ENCODE results near the gene DTNB.
A peak's percentile ranks its signal among the peaks of the same experiment; 100 is the strongest.

DTNB gene

DNA sequence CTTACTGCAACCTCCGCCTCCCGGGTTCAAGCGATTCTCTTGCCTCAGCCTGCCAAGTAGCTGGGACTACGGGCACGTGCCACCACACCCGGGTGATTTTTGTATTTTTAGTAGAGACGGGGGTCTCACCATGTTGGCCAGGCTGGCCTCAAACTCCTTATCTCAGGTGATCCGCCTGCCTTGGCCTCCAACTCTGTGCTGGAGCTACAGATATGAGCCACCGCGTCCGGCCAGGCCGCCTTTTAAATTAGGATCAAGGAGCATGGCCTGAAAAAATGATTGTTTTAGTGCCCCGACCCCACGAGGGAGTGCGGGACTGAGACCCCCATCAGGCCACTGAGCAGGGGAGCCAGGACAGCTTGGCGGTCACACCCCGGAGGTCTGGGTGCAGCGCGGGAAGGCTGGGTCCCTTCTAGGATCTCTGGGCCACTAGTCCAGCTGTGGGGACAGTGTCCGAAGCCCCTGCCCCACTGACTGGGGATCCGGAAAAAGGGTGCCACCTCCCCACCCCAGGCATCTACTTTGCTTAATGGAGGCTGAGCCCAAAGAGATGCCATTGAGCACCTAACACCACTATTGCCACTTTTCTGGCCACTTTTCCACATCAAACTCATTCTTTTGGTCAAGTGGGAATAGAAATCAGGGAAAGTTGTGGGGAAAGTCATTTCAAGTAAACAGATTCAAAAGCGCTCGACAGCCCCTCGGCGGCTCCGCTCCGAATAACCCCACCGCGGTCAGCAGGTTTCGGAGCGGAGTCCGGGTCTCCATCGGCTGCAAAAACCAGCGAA lies 311.9 kb downstream of the DTNB start:
- POLR2A ChIA-PET, result interaction anchor here (0.7 kb wide), 1 partner anchor 9 kb away, joined by 6 read pairs; no protein-coding TSS in a partner anchor
- no peaks in the 10 kb centered on the region for H3K4me1 ChIP-seq (ENCODE audit: control insufficient read depth, insufficient read depth, low read length)
- CTCF ChIA-PET, result interaction anchor here (0.6 to 2.7 kb wide), 34 partner anchors 9 to 810 kb away, joined by 3 to 41 read pairs (median 3); partner anchors contain the start of gene DNMT3A
- no peaks in the 10 kb centered on the region for H3K36me3 ChIP-seq (ENCODE audit: control insufficient read depth in 2 of 2, insufficient read depth in 1 of 2, low read length in 2 of 2)
- no peaks in the 10 kb centered on the region for H3K9me3 ChIP-seq (ENCODE audit: control insufficient read depth, insufficient read depth, low read depth, low read length)
- TF ChIP-seq PRDM1 (tag by site-specific recombination; IDR thresholded peaks at IDR 0.05) (peak; percentile 89), ZNF133 (tag by site-specific recombination; IDR thresholded peaks at IDR 0.05) (no peak)
- no peak overlapping the region for H3K4me3 ChIP-seq (ENCODE audit: low read depth, low read length)
- no peak overlapping the region for H3K27ac ChIP-seq (ENCODE audit: extremely low read depth, low read depth, low read length)

DNA sequence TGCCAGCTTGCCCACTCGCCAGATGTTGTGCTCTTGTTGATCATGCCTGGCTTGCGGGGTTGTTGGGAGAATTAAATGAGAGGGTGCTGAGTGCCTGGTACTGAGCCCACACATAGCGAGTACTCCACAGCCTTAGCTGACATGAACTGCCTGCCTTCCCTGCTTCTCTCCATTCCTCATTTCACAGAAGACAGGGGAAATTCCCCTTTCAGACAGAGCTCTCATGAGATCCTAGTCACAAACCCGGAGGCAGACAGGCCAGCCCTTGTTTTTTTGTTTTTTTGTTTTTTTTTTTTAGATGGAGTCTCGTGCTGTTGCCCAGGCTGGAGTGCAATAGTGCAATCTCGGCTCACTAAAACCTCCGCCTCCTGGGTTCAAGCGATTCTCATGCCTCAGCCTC lies 314.5 kb downstream of the DTNB start:
- no peaks in the 10 kb centered on the region for H3K9me3 ChIP-seq (ENCODE audit: control insufficient read depth, insufficient read depth, low read depth, low read length)
- TF ChIP-seq RBAK (tag by site-specific recombination; IDR thresholded peaks at IDR 0.05) (no peak), MEIS1 (CRISPR knock-in tag; IDR thresholded peaks at IDR 0.05; ENCODE audit: borderline replicate concordance) (no peak), ZNF777 (tag by site-specific recombination; IDR thresholded peaks at IDR 0.05; ENCODE audit: borderline replicate concordance) (no peak), ZNF266 (tag by site-specific recombination; IDR thresholded peaks at IDR 0.05; ENCODE audit: low read depth) (no peak), ZIC2 (tag by site-specific recombination; IDR thresholded peaks at IDR 0.05) (no peak), ZSCAN16 (tag by site-specific recombination; IDR thresholded peaks at IDR 0.05) (no peak), ZNF660 (tag by site-specific recombination; IDR thresholded peaks at IDR 0.05) (no peak), SETDB1 (IDR thresholded peaks at IDR 0.05; ENCODE audit: insufficient read length, low read length) (no peak), ZNF138 (tag by site-specific recombination; IDR thresholded peaks at IDR 0.05; ENCODE audit: borderline replicate concordance) (no peak)
- TF ChIP-seq, protein P1, sequence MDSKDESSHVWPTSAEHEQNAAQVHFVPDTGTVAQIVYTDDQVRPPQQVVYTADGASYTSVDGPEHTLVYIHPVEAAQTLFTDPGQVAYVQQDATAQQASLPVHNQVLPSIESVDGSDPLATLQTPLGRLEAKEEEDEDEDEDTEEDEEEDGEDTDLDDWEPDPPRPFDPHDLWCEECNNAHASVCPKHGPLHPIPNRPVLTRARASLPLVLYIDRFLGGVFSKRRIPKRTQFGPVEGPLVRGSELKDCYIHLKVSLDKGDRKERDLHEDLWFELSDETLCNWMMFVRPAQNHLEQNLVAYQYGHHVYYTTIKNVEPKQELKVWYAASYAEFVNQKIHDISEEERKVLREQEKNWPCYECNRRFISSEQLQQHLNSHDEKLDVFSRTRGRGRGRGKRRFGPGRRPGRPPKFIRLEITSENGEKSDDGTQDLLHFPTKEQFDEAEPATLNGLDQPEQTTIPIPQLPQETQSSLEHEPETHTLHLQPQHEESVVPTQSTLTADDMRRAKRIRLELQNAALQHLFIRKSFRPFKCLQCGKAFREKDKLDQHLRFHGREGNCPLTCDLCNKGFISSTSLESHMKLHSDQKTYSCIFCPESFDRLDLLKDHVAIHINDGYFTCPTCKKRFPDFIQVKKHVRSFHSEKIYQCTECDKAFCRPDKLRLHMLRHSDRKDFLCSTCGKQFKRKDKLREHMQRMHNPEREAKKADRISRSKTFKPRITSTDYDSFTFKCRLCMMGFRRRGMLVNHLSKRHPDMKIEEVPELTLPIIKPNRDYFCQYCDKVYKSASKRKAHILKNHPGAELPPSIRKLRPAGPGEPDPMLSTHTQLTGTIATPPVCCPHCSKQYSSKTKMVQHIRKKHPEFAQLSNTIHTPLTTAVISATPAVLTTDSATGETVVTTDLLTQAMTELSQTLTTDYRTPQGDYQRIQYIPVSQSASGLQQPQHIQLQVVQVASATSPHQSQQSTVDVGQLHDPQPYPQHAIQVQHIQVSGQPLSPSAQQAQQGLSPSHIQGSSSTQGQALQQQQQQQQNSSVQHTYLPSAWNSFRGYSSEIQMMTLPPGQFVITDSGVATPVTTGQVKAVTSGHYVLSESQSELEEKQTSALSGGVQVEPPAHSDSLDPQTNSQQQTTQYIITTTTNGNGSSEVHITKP (tag by site-specific recombination; IDR thresholded peaks at IDR 0.05), result no peak
- TF ChIP-seq, protein P2, sequence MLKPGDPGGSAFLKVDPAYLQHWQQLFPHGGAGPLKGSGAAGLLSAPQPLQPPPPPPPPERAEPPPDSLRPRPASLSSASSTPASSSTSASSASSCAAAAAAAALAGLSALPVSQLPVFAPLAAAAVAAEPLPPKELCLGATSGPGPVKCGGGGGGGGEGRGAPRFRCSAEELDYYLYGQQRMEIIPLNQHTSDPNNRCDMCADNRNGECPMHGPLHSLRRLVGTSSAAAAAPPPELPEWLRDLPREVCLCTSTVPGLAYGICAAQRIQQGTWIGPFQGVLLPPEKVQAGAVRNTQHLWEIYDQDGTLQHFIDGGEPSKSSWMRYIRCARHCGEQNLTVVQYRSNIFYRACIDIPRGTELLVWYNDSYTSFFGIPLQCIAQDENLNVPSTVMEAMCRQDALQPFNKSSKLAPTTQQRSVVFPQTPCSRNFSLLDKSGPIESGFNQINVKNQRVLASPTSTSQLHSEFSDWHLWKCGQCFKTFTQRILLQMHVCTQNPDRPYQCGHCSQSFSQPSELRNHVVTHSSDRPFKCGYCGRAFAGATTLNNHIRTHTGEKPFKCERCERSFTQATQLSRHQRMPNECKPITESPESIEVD (tag by site-specific recombination; IDR thresholded peaks at IDR 0.05), result no peak
- TF ChIP-seq, protein P3, sequence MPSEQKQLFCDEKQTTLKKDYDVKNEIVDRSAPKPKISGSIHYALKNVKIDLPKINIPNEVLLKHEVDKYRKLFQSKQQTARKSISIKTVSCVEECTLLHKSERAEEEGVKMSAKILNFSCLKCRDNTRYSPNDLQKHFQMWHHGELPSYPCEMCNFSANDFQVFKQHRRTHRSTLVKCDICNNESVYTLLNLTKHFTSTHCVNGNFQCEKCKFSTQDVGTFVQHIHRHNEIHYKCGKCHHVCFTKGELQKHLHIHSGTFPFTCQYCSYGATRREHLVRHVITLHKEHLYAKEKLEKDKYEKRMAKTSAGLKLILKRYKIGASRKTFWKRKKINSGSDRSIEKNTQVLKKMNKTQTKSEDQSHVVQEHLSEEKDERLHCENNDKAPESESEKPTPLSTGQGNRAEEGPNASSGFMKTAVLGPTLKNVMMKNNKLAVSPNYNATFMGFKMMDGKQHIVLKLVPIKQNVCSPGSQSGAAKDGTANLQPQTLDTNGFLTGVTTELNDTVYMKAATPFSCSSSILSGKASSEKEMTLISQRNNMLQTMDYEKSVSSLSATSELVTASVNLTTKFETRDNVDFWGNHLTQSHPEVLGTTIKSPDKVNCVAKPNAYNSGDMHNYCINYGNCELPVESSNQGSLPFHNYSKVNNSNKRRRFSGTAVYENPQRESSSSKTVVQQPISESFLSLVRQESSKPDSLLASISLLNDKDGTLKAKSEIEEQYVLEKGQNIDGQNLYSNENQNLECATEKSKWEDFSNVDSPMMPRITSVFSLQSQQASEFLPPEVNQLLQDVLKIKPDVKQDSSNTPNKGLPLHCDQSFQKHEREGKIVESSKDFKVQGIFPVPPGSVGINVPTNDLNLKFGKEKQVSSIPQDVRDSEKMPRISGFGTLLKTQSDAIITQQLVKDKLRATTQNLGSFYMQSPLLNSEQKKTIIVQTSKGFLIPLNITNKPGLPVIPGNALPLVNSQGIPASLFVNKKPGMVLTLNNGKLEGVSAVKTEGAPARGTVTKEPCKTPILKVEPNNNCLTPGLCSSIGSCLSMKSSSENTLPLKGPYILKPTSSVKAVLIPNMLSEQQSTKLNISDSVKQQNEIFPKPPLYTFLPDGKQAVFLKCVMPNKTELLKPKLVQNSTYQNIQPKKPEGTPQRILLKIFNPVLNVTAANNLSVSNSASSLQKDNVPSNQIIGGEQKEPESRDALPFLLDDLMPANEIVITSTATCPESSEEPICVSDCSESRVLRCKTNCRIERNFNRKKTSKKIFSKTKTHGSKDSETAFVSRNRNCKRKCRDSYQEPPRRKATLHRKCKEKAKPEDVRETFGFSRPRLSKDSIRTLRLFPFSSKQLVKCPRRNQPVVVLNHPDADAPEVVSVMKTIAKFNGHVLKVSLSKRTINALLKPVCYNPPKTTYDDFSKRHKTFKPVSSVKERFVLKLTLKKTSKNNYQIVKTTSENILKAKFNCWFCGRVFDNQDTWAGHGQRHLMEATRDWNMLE (tag by site-specific recombination; conservative IDR thresholded peaks at IDR 0.05; ENCODE audit: low read depth), result no peak
- TF ChIP-seq, protein P4, sequence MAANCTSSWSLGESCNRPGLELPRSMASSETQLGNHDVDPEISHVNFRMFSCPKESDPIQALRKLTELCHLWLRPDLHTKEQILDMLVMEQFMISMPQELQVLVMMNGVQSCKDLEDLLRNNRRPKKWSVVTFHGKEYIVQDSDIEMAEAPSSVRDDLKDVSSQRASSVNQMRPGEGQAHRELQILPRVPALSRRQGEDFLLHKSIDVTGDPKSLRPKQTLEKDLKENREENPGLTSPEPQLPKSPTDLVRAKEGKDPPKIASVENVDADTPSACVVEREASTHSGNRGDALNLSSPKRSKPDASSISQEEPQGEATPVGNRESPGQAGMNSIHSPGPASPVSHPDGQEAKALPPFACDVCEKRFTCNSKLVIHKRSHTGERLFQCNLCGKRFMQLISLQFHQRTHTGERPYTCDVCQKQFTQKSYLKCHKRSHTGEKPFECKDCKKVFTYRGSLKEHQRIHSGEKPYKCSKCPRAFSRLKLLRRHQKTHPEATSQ (tag by site-specific recombination; IDR thresholded peaks at IDR 0.05), result no peak
- TF ChIP-seq, protein P5, sequence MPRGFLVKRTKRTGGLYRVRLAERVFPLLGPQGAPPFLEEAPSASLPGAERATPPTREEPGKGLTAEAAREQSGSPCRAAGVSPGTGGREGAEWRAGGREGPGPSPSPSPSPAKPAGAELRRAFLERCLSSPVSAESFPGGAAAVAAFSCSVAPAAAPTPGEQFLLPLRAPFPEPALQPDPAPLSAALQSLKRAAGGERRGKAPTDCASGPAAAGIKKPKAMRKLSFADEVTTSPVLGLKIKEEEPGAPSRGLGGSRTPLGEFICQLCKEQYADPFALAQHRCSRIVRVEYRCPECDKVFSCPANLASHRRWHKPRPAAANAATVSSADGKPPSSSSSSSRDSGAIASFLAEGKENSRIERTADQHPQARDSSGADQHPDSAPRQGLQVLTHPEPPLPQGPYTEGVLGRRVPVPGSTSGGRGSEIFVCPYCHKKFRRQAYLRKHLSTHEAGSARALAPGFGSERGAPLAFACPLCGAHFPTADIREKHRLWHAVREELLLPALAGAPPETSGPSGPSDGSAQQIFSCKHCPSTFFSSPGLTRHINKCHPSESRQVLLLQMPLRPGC (tag by site-specific recombination; IDR thresholded peaks at IDR 0.05), result no peak
- TF ChIP-seq, protein P6, sequence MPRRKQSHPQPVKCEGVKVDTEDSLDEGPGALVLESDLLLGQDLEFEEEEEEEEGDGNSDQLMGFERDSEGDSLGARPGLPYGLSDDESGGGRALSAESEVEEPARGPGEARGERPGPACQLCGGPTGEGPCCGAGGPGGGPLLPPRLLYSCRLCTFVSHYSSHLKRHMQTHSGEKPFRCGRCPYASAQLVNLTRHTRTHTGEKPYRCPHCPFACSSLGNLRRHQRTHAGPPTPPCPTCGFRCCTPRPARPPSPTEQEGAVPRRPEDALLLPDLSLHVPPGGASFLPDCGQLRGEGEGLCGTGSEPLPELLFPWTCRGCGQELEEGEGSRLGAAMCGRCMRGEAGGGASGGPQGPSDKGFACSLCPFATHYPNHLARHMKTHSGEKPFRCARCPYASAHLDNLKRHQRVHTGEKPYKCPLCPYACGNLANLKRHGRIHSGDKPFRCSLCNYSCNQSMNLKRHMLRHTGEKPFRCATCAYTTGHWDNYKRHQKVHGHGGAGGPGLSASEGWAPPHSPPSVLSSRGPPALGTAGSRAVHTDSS (tag by site-specific recombination; IDR thresholded peaks at IDR 0.05), result no peak
- H3K4me1 ChIP-seq (ENCODE audit: control insufficient read depth, insufficient read depth, low read length), result no peaks in the 10 kb centered on the region
- H3K4me3 ChIP-seq (ENCODE audit: low read depth, low read length), result no peak overlapping the region
- H3K27ac ChIP-seq (ENCODE audit: extremely low read depth, low read depth, low read length), result no peak overlapping the region
- CTCF ChIA-PET, result interaction anchor here (0.8 to 1.3 kb wide), 3 partner anchors 10 to 162 kb away, joined by 3 to 5 read pairs (median 4); no protein-coding TSS in a partner anchor
- H3K36me3 ChIP-seq (ENCODE audit: control insufficient read depth in 2 of 2, insufficient read depth in 1 of 2, low read length in 2 of 2), result no peaks in the 10 kb centered on the region
- POLR2A ChIA-PET, result no interaction called here
